GM21390 (cell line): ENCODE data around the gene SLC25A42.
"Not testable (repeated sequence)": the region's sequence is repeated elsewhere in the genome, so short reads cannot be mapped to it uniquely, and the experiment has no call there.

Source experiments
- ATAC-seq: cut with Tn5 transposase; IDR thresholded peaks from one replicate; pipeline ENCODE4 v1.9.1; 2021; ENCODE audit not compliant: unreplicated experiment

SLC25A42 gene

DNA sequence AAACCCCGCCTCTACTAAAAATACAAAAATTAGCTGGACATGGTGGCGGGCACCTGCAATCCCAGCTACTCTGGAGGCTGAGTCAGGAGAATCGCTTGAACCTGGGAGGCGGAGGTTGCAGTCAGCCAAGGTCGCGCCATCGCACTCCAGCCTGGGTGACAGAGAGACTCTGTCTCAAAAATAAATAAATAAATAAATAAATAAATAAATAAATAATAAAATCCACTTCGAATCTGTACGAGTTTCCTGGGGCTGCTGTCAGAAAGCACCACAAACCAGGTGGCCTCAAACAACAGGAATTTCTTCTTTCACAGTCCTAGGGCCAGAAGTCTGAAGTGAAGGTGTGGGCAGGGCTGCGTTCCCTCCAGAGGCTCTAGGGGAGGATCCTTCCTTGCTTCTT, 38.8 kb downstream of the SLC25A42 start:
- ATAC-seq = not testable (repeated sequence)

DNA sequence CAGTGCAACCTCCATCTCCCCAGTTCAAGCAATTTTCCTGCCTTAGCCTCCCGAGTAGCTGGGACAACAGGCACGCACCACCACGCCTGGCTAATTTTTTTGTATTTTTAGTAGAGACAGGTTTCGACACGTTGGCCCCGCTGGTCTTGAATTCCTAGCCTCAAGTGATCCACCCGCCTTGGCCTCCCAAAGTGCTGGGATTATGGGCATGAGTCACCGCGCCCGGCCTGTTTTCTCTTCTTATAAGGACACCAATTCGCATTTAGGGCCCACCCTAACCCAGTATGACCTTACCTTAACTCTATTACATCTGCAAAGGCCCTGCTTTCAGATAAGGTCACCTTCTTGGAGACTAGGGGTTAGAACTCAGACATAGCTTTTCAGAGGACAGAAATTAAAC, 39.4 kb downstream of the SLC25A42 start:
- ATAC-seq = no peak

DNA sequence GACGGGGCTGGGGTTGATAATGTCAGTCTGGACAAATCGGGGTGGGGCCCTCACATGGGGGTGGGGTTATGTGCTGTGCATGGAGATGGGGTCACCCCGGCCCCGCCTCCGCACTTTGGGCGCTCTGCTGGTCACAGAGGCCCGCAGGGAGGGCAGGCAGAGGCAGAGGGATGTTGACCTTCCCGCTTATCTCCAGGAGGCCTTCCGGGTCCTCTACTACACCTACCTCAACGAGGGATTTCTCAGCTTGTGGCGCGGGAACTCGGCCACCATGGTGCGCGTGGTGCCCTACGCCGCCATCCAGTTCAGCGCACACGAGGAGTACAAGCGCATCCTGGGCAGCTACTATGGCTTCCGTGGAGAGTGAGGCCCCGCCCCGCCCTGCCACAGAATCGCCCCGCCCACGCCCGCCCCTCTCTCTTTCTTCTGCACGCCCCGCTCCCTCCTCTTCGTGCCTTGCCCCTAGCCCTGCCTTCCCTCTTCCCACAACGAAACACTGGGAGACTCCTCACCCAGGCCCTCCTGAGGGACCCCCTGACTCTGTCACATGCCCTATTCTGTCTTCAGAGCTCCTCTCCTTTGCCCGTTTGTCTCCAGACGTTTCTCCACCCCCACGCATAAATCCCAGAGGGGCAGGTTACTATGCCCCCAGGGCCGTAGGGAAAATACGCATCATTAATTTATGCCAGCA, 41.7 kb downstream of the SLC25A42 start:
- ATAC-seq = no peak

DNA sequence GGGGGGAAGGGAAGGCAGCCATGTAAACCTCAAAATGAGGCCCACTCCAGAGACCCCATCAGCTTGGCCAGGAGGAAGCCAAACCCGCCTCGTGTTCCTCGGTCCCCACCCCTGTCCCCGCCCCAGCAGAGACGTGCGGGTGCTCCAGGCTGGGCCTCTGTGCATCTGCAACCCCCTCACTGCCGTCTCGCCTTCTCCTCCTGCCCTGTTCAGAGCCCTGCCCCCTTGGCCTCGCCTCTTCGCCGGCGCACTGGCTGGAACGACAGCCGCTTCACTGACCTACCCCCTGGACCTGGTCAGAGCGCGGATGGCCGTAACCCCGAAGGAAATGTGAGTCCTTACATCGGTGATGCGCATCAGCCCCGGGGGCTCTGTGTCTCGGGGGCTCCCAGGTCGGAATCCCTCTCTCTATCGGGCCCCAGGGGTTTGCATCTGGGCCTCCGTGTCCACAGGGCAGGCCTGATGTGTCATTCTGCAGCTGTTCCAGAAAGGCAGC, 42.3 kb downstream of the SLC25A42 start:
- ATAC-seq = no peak

DNA sequence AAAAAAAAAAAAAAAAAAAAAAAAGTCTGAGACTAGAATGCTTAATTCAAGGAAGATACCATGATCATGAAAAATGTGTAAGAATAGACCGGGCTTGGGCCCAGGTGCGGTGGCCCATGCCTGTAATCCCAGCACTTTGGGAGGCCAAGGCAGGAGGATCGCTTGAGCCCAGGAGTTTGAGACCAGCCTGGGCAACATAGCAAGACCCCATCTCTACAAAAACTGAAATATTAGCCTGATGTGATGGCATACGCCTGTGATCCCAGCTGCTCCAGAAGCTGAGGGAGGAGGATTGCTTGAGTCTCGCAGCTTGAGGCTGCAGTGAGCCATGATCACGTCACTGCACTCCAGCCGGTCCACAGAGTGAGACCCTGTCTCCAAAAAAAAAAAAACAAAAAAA, 43.1 kb downstream of the SLC25A42 start:
- not testable (repeated sequence) for ATAC-seq

DNA sequence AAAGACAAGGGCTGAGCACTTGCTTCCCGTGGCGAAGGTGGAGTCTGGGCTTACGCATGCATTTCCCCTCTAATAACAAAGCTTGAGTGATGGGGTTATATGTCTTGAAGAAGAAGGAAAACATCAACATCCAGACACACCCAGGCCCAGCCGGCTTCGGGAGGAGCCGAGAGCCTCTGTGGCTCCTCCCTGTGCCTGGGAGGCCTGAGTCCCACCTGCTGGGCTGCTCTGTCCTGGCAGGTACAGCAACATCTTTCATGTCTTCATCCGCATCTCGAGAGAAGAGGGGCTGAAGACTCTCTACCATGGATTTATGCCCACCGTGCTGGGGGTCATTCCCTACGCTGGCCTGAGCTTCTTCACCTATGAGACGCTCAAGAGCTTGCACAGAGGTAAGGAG, 43.9 kb downstream of the SLC25A42 start:
- ATAC-seq = no peak

DNA sequence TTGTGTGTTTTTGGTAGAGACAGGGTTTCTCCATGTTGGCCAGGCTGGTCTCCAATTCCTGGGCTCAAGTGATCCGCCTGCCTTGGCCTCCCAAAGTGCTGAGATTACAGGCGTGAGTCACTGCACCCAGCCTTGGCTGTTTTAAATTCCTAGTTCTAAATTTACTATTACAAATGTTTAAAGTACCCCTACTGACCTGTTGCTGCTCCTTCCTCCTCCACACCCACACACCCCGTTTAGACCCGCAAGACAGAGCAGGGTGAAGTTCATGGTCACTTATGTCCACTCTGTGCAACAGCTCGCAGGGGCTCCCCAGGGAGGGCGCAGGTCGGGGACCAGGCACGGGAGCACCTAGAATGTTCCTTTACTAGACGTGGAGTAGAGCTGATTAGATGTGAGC, 45.8 kb downstream of the SLC25A42 start:
- no peak for ATAC-seq

DNA sequence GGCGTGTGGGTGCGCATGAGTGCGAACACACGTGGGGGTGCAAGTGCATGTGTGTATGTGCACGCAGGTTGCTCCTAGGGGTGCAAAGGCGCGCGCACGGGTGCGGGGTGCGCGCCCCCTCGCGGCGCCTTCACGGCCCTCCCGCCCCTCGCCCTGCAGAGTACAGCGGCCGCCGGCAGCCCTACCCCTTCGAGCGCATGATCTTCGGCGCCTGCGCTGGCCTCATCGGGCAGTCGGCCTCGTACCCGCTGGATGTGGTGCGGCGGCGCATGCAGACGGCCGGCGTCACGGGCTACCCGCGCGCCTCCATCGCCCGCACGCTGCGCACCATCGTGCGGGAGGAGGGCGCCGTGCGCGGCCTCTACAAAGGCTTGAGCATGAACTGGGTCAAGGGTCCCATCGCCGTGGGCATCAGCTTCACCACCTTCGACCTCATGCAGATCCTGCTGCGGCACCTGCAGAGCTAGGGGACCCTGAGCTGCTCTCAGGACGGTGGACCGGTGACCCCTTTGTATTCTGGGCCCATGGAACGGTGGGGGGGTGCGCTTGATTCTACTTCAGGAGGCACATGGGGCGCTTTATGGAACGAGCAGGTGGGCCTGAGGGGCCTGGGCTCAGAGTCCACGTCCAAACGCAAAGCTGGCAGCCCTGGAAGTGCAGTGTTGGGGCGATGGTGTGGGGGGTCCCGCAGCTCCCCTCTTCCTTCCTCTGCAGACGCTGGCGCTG, 46.8 kb downstream of the SLC25A42 start:
- ATAC-seq = no peak

DNA sequence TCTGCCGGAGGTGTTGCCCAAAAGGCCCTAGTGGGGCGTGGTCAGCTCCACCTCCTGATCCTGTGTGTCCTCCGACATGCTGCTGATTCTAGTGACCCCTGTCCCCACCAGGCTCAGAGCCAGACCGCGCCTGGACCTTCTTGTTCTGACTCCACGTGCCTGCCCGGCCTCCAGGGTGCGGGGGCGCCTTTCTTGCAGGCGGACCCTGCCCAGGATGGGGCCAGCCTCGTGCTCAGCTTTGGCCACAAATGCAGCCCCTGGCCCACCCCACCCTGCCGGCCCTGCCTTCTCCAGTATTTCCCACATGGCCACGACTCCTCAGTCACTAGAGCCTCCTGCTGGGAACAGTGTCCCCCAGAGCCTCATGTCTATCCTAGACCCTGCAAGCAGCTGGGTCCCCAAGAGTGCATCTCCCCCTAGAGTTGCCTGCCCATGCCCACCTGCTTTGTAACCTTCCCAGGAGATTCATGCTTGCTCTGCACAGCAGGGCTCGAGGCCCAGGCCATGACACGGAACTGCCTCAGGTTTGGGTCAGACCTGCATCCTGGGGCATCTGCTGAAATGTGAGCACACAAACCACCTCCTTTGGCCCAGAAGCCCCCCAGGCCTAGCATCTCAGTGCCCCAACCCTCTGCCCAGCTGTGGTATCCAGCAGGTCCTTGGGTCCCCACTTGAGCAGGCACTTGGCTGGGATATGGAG, 47.5 kb downstream of the SLC25A42 start:
- ATAC-seq = no peak

DNA sequence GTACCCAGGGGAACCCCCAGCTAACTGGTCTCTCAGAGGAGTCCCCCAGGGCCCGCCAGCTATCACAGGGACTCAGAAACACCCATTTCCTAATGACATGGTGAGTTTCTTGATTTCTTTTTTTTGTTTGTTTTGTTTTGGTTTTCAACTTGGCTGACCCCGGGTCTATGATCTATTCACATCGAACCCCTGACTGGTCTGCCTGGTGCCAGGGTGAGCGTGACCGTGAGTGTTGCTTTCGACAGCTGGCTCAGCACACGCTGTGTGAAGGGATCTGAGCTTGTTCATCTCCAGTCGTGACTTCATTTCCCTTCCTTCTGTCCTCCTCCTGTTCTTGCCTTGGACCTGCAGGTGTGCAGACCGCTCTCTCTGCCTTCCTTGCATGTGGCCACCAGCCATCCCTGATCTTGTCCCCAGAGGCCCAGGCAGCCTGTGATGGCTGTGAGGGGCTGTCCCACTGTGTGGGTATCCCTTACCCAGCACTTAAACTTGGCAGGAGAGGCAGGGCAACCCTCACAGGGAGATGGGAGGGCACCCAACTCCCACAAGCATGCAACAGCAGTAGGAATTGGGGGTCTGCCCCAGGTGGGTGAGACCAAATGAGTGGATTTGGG, 48.3 kb downstream of the SLC25A42 start:
- no peak for ATAC-seq

DNA sequence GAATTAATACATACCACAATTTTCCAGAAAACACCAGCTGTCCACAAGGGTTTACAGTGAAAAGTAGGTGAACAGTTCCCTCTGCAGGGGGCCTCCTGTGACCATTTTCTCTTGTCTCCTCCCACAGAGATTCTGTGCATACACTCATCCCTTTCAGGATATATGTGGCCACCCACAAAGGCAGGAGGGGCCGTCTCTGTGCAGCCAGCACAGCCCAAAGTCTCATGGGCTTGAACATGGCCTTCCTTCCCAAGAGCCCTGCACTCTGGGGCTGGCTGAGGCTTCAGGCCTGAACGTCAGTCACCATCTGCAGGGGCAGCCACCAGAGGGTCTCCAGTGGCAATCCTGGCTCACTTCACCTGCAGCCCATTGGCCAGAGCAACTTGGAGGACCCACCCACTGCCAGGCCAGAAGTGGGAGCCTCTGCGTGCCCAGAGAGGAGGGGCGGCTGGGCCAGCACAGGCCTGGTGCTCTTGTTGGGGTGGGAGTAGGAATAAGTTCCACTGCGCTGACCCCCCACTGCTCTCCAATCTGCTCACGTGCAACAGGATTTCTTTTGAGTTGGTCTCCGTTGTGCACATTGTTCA, 49.3 kb downstream of the SLC25A42 start:
- no peak for ATAC-seq

DNA sequence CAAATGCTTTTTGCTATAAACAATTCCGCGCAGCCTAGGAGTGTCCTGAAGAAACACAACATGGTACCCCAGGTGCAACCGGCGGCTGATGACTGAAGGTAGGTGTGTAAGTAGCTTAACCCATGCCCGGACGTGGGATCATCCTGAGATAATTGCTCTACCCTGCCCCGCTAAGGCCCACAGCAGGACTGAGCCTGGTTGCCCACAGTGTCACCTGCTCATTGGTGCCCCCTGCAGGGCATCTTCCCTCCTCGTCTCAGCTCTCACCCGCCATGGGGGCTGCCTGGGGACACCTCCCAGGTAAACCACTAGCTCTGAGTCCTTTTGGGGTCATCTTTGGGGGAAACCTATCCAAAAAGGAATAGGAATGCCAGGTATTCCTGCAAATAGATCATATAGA, 52.2 kb downstream of the SLC25A42 start:
- ATAC-seq = no peak

DNA sequence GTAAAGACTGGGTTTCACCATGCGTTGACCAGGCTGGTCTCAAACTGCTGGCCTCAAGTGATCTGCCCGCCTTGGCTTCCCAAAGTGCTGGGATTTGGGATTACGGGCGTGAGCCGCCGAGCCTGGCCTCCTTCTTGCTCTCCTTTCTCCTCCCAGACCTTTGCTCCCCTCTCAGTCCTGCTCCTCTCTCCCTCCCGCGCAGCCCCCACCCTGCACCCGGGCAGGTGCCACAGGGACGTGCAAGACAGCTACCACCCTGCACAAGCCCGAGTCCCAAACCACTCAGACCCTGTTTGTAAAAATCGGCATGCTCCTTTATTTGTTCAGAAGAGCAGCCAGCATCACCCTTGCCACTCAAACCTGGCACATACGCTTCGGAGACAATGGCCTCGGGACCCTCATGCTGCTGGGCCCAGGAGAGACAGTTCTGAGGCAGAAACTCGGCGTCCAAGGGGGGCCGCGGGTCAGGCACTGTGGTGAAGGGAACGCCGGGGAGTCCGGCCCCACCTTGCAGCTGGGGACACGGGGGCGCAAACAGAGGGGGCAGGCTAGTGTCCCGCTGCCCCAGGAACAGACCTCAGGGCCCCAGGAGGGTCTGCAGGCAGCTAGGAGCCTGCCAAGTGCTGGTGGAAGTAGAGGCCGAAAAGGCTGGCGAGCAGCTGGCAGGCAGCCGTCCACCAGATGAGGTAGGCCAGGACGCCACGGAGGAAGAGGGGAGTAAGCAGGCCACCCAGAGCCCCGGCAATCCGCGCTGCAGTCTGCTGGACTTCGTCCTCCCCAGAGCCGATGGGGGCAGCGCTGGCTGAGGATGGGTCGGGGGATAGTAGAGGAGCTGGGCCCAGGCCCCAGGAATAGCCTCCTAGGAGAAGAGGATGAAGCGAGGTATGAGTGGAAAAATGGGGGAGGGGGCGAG, 55.8 kb downstream of the SLC25A42 start:
- ATAC-seq = no peak

DNA sequence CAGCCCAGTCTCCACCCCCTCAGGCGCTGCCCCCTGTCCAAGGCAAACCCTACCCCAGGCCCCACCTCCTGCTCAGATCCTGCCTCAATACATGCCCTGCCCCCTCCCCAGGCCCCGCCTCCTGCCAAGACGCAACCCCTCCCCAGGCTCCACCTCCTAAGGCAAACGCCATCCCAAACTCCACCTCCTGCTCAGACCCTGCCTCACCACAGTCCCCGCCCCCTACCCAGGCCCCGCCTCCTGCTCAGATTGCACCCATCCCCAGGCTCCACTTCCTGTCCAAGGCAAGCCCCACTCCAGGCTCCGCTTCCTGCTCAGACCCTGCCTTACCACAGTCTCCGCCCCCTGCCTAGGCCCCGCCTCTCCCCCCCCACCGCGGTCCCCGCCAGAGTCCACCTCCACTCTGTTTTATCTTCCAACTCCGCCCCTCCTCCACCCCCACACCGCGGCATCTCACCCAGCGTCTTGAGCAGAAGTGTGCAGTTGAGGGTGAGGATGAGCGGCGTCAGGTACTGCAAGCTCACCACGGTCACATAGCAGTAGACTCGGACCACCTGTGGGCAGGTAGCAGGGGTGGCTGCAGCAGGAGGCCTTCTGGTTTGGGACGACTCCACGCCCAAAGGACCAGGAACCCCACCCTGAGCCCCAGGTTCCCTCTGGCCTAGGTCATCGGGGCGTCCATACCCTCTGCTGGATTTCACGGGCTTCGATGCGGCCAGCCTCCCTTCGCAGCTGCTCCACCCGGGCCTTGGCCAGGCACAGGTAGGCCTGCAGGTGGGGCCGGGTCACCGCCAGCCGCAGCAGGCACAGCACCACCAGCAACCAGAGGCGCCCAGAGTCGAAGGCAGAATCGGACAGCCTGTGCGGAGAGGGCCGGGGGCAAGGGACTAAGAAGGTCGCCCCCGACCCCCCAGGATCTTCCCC, 56.8 kb downstream of the SLC25A42 start:
- ATAC-seq = no peak

DNA sequence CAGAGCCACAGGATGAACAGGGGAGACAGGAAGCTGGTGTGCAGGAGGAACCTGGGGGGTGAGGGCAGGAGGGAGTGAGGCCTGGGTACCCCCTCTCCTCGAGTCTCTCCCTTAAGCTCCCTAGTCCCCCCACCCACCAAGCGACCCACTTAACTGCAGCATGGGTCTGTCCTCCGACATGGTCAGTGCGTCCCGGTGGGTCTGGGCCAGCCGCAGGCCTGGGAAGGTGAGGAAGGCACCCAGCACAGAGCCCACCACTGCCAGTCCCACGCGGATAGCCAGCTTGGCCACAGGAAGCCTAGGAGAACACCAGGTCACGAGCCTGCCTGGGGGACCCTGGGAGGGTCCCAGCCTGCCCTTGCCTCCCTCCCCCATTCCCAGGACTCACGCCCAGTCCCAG, 57.6 kb downstream of the SLC25A42 start:
- ATAC-seq = no peak

DNA sequence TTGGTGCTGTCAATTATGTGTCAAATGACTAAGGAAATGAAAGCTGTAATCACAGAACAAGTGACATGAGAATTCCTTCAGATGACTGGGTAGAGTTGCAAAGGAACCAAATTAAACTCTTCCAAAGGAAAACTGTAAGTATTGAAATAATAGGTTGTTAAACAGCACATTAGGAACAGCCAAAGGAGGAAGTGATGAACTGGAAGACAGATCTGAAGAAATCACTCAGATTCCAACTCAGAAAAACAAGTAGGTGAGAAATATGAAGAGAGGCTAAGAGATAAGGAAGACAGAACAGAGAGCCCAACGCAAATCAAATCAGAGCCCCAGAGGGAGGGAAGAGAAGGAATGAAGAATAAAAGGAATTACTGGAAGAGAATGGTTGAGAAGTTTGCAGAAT, 59.1 kb downstream of the SLC25A42 start:
- ATAC-seq = no peak

DNA sequence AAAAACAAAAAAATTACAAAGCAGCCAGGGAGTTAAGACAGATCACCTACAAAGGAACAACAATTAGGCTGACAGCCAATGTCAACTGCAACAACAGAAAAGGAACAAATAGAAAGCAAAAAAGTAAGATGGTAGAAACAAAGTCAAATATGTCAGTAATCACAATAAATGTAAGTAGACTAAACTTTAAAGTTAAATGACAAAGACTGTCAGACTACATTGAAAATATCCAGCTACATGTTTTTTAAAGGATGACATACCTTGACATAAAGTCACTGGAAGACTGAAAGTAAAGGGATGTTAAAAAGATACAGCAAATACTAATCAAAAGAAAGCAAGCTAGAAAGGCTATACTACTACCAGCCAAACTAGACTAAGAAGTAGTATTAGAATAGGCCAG, 59.6 kb downstream of the SLC25A42 start:
- no peak for ATAC-seq

DNA sequence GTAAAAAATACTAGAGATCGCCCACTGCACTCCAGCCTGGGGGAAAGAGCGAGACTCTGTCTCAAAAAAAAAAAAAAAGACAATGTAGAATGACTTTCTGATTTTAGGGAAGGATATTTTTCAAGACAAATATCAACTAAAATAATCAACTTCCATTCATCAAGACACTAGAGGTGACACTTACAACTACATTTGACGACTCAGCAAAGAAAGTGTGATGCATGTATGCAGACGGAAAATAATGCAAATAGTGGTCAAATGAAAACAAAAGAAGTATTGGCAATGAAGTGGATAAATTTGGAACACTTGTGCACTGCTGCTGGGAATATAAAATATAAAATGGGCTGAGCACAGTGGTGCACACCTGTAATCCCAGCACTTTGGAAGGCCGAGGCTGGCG, 62.3 kb downstream of the SLC25A42 start:
- ATAC-seq = no peak

DNA sequence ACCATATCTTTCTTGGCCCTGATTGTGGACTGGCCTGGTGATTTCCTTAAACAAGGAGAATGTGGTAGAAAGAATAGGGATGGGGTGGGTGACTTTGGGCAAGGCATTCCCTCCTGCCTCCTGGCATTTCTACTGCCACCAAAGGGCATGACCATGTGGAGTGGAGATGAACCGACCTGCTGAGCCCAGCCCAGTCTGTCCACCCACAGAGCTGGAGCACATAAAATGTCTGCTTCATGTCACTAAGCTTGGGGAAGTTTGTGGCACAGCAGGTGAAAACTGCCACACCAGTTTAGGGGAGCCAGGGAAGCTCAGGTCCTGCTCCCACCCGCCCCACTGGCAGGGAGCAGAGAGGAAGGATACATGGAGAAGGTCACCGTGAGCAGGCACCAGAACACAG, 68.2 kb downstream of the SLC25A42 start:
- ATAC-seq = no peak
